HepG2 (cell line): ENCODE data around the gene C14orf93. TPM values are rescaled to one million over a fixed set of nuclear protein-coding genes. Genes with fewer than 3 reads are reported as not detected.
A peak's percentile ranks its signal among the peaks of the same experiment; 100 is the strongest.

ENCODE experiments used
- CCDC6 ChIP-seq: sonication (generic); formaldehyde crosslinking; IDR thresholded peaks from 2 replicates; pipeline ENCODE4 v1.8.1; 2022; ENCODE audit warnings: mild to moderate bottlenecking, missing genetic modification reagents, moderate library complexity
- CENPX ChIP-seq: sonication (generic); formaldehyde crosslinking; IDR thresholded peaks from 2 replicates; pipeline ENCODE4 v1.9.0; 2021; ENCODE audit warnings: mild to moderate bottlenecking, missing genetic modification reagents, moderate library complexity
- CHD2 ChIP-seq: IDR thresholded peaks from 2 replicates; pipeline ENCODE4 v1.6.1; 2011; ENCODE audit warnings: low read depth, low read length, improper control_type of control experiment
- DPF2 ChIP-seq: sonication (generic); formaldehyde crosslinking; IDR thresholded peaks from 2 replicates; pipeline ENCODE4 v1.4.0; 2020; ENCODE audit warnings: mild to moderate bottlenecking, low read depth, missing genetic modification reagents, borderline replicate concordance
- KDM5A ChIP-seq: fragments of 200-600 bp; sonication (generic); IDR thresholded peaks from 2 replicates; pipeline ENCODE4 v1.7.0; 2018; ENCODE audit warnings: antibody characterized with exemption, mild to moderate bottlenecking, low read length, borderline replicate concordance
- MAFG ChIP-seq: sonication (generic); formaldehyde crosslinking; IDR thresholded peaks from 2 replicates; pipeline ENCODE4 v1.5.1; 2020; ENCODE audit warnings: mild to moderate bottlenecking, missing genetic modification reagents
- MXD4 ChIP-seq: IDR thresholded peaks from 2 replicates; pipeline ENCODE4 v1.6.1; 2016; ENCODE audit warnings: mild to moderate bottlenecking, missing biosample characterization, missing genetic modification reagents
- NR2F2 ChIP-seq: IDR thresholded peaks from 2 replicates; pipeline ENCODE4 v1.6.1; 2012; ENCODE audit warnings: low read depth, inconsistent platforms, borderline replicate concordance
- PAWR ChIP-seq: sonication (generic); formaldehyde crosslinking; IDR thresholded peaks from 2 replicates; pipeline ENCODE4 v1.4.0; 2020; ENCODE audit warnings: missing genetic modification reagents, mild to moderate bottlenecking, borderline replicate concordance
- SAP130 ChIP-seq: IDR thresholded peaks from 2 replicates; pipeline ENCODE4 v1.6.1; 2016; ENCODE audit warnings: low read depth
- SKI ChIP-seq: fragments of 450-650 bp; IDR thresholded peaks from one replicate; pipeline ENCODE4 v1.6.1; 2018; ENCODE audit warnings: mild to moderate bottlenecking; ENCODE audit not compliant: partially characterized antibody
- SNRNP70 ChIP-seq: fragments of 200-400 bp; formaldehyde crosslinking; IDR thresholded peaks from 2 replicates; pipeline ENCODE4 v1.6.1; 2017; ENCODE audit warnings: mild to moderate bottlenecking, low read depth, low read length, moderate library complexity
- SRSF4 ChIP-seq: fragments of 200-400 bp; formaldehyde crosslinking; IDR thresholded peaks from one replicate; pipeline ENCODE4 v1.6.1; 2018; ENCODE audit warnings: mild to moderate bottlenecking, low read depth, low read length, moderate library complexity; ENCODE audit not compliant: poor library complexity, severe bottlenecking
- STAG1 ChIP-seq: sonication (generic); formaldehyde crosslinking; IDR thresholded peaks from 2 replicates; pipeline ENCODE4 v1.4.0; 2020; ENCODE audit warnings: missing genetic modification reagents
- SYNCRIP ChIP-seq: fragments of 200-400 bp; formaldehyde crosslinking; IDR thresholded peaks from 2 replicates; pipeline ENCODE4 v1.6.1; 2018; ENCODE audit warnings: mild to moderate bottlenecking, low read depth, low read length; ENCODE audit not compliant: insufficient read depth
- ZC3H13 ChIP-seq: sonication (generic); formaldehyde crosslinking; IDR thresholded peaks from 2 replicates; pipeline ENCODE4 v1.8.1; 2023; ENCODE audit warnings: mild to moderate bottlenecking, missing genetic modification reagents, moderate library complexity
- ZFP36L1 ChIP-seq: sonication (generic); formaldehyde crosslinking; IDR thresholded peaks from 2 replicates; pipeline ENCODE4 v1.8.0; 2022; ENCODE audit warnings: mild to moderate bottlenecking, missing genetic modification reagents, moderate library complexity
- ZNF234 ChIP-seq: sonication (generic); formaldehyde crosslinking; conservative IDR thresholded peaks from 2 replicates; pipeline ENCODE4 v1.5.1; 2020; ENCODE audit warnings: mild to moderate bottlenecking, missing genetic modification reagents
- ZNF367 ChIP-seq: sonication (generic); formaldehyde crosslinking; IDR thresholded peaks from 2 replicates; pipeline ENCODE4 v1.4.0; 2020; ENCODE audit warnings: missing genetic modification reagents, borderline replicate concordance
- polyA plus RNA-seq, 8 experiments: library from polyadenylated mRNA; depleted of rRNA in 3 of 8; stranded (reverse) in 7 of 8; unstranded in 1 of 8; fragments of >200 nt; fragmentation: Illumina TruSeq in 4 of 8; extraction: Trizol in 4 of 8; gene quantifications; 2 replicates each; pipeline versions ENCODE4 v1.2.1 to v1.2.3, GENCODE V29; 2011 to 2016; ENCODE audit warnings: low read depth in 4 of 8, missing spikeins in 1 of 8, mixed read lengths in 1 of 8; ENCODE audit not compliant: insufficient read depth in 1 of 8
- total RNA-seq, 5 experiments: library from RNA; depleted of rRNA; stranded (reverse); fragments of >200 nt; fragmentation: Illumina TruSeq; extraction: Trizol; gene quantifications; 2 replicates each; pipeline ENCODE4 v1.2.3, GENCODE V29; 2016; ENCODE audit warnings: low read depth in 1 of 5
- TF ChIP-seq, protein P1 (sequence below): sonication (generic); IDR thresholded peaks from 2 replicates; pipeline ENCODE4 v1.6.1; 2016; ENCODE audit warnings: low read depth, borderline replicate concordance
- TF ChIP-seq, protein P2 (sequence below): sonication (generic); formaldehyde crosslinking; IDR thresholded peaks from 2 replicates; pipeline ENCODE4 v1.8.1; 2023; ENCODE audit warnings: mild to moderate bottlenecking, moderate library complexity, missing genetic modification reagents
- TF ChIP-seq, protein P3 (sequence below): sonication (generic); formaldehyde crosslinking; IDR thresholded peaks from 2 replicates; pipeline ENCODE4 v1.5.1; 2020; ENCODE audit warnings: mild to moderate bottlenecking, missing genetic modification reagents, borderline replicate concordance
- TF ChIP-seq, protein P4 (sequence below): sonication (generic); formaldehyde crosslinking; IDR thresholded peaks from 2 replicates; pipeline ENCODE4 v1.4.0; 2020; ENCODE audit warnings: missing genetic modification reagents
- TF ChIP-seq, protein P5 (sequence below): sonication (generic); formaldehyde crosslinking; IDR thresholded peaks from 2 replicates; pipeline ENCODE4 v1.9.0; 2021; ENCODE audit warnings: missing genetic modification reagents, mild to moderate bottlenecking, borderline replicate concordance

C14orf93 gene
- total and polyA plus RNA-seq, 2 of the 13 experiments (the other 11 are each of a cell fraction or from before 2014, with no cell fraction given): 11.4 to 22.5 TPM

DNA sequence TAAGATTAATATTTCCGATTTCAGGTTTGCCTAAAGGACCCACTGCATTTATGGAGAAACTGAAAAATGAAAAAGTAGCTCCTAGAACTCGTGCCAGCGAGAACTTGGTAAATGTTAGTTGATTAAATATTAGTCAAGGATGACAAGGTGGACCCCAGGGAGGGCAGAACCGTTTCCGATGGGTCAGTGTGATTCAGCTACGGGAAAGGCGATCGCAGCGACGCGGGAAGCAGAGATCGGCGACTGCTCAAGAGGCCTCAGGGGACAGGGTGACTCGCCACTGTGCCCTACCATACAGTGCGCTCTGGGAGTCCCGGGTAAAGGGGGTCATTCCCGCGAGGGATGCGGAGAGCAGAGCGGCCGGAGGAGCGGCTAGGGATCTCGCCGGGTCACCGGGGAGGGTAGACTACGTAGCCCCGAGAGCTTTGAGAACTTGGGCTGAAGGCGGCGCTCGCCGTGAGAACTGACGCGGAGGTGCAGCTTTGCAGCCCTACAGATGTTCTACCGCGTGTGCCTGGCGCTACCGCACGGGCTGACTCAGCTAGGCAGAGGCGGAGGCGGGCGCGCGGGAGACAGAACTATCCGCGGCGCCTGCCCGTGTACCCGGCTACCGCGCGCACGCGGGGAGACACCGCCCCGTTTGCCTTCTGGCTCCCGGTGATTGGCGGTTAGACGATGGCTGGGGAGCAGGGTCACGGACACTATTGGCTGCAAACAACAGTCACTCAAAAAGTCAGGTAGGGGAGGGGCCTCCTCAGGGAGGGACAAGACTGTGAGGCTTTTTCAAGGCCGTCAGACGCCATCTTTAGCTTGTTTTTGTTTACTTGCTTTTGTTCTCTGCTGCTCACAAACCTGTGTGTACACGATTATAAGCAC lies 3.2 kb downstream of the C14orf93 start (continued):
- TF ChIP-seq SRSF4: no peak
- TF ChIP-seq, protein P1, sequence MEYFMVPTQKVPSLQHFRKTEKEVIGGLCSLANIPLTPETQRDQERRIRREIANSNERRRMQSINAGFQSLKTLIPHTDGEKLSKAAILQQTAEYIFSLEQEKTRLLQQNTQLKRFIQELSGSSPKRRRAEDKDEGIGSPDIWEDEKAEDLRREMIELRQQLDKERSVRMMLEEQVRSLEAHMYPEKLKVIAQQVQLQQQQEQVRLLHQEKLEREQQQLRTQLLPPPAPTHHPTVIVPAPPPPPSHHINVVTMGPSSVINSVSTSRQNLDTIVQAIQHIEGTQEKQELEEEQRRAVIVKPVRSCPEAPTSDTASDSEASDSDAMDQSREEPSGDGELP: peak; percentile 87; the same call in 1 of the 2 replicates
- TF ChIP-seq, protein P2, sequence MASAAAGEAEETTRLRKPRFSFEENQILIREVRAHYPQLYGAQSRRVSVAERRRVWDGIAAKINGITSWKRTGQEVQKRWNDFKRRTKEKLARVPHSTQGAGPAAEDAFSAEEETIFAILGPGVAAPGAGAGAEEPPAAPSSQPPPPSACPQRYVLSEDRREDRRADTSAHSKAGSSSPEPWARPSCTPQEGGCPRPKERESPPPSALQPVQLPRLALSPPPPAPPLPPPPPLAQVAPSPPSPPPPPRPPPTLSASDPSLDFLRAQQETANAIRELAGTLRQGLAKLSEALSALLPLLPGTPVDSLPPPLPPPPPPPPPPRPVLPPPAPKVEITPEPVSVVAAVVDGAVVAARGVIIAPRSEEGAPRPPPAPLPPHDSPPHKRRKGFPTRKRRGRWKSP (CRISPR knock-in tag): peak; percentile 99
- TF ChIP-seq, protein P3, sequence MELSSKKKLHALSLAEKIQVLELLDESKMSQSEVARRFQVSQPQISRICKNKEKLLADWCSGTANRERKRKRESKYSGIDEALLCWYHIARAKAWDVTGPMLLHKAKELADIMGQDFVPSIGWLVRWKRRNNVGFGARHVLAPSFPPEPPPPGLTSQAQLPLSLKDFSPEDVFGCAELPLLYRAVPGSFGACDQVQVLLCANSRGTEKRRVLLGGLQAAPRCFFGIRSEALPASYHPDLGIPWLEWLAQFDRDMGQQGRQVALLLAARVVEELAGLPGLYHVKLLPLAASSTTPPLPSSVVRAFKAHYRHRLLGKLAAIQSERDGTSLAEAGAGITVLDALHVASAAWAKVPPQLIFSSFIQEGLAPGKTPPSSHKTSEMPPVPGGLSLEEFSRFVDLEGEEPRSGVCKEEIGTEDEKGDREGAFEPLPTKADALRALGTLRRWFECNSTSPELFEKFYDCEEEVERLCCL (CRISPR knock-in tag): peak; percentile 26
- TF ChIP-seq CENPX (CRISPR knock-in tag): no peak
- TF ChIP-seq ZC3H13 (CRISPR knock-in tag): peak; percentile 99
- peak; percentile 99; the same call in 1 of the 2 replicates for TF ChIP-seq PAWR (CRISPR knock-in tag)
- peak; percentile 84 for TF ChIP-seq CHD2
- no peak for TF ChIP-seq SYNCRIP
- no peak; the same call in 1 of the 2 replicates for TF ChIP-seq DPF2 (CRISPR knock-in tag)
- peak; percentile 99 for TF ChIP-seq ZFP36L1 (CRISPR knock-in tag)
- peak; percentile 41; the same call in 1 of the 2 replicates for TF ChIP-seq STAG1
- TF ChIP-seq KDM5A: peak; percentile 72; the same call in 1 of the 2 replicates
- TF ChIP-seq CCDC6 (CRISPR knock-in tag): peak; percentile 56; the same call in 1 of the 2 replicates
- peak; percentile 98 for TF ChIP-seq SAP130 (CRISPR knock-in tag)
- TF ChIP-seq ZNF367 (CRISPR knock-in tag): peak; percentile 93
- TF ChIP-seq, protein P4, sequence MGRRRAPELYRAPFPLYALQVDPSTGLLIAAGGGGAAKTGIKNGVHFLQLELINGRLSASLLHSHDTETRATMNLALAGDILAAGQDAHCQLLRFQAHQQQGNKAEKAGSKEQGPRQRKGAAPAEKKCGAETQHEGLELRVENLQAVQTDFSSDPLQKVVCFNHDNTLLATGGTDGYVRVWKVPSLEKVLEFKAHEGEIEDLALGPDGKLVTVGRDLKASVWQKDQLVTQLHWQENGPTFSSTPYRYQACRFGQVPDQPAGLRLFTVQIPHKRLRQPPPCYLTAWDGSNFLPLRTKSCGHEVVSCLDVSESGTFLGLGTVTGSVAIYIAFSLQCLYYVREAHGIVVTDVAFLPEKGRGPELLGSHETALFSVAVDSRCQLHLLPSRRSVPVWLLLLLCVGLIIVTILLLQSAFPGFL (CRISPR knock-in tag): no peak; the same call in 1 of the 2 replicates
- peak; percentile 86 for TF ChIP-seq SKI
- no peak for TF ChIP-seq NR2F2
- TF ChIP-seq ZNF234 (CRISPR knock-in tag): peak; percentile 98
- peak; percentile 91 for TF ChIP-seq MAFG (CRISPR knock-in tag)
- TF ChIP-seq, protein P5, sequence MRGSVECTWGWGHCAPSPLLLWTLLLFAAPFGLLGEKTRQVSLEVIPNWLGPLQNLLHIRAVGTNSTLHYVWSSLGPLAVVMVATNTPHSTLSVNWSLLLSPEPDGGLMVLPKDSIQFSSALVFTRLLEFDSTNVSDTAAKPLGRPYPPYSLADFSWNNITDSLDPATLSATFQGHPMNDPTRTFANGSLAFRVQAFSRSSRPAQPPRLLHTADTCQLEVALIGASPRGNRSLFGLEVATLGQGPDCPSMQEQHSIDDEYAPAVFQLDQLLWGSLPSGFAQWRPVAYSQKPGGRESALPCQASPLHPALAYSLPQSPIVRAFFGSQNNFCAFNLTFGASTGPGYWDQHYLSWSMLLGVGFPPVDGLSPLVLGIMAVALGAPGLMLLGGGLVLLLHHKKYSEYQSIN: peak; percentile 64; the same call in 1 of the 2 replicates
- peak; percentile 99 for TF ChIP-seq MXD4 (CRISPR knock-in tag)
- TF ChIP-seq SNRNP70: no peak
